CD4-positive, alpha-beta T cell (primary cell): Measurements from ENCODE around the gene ASB18. TPM values are rescaled to one million over a fixed set of nuclear protein-coding genes. Genes with fewer than 3 reads are reported as not detected.

Experiments used
- ATAC-seq: fragments of 200-7000 bp; cut with Tn5 transposase; one replicate; pipeline ENCODE4 v1.10.0; 2022; ENCODE audit warnings: mild to moderate bottlenecking; ENCODE audit not compliant: poor library complexity
- CTCF ChIA-PET: fragments of 350-600 bp; sonication (Branson Sonifier 250); formaldehyde crosslinking; loops from one replicate; lab custom pipeline; 2021; ENCODE audit warnings: antibody characterized with exemption, inconsistent platforms; lab: Charles Lee
- POLR2A ChIA-PET: fragments of 350-600 bp; sonication (Branson Sonifier 250); formaldehyde crosslinking; loops from one replicate; lab custom pipeline; 2021; ENCODE audit warnings: antibody characterized with exemption, inconsistent platforms; lab: Charles Lee
- DNase-seq, 14 experiments: peaks; one replicate each; pipeline ENCODE4 v3.0.0-alpha.2; 2013 to 2020; ENCODE audit warnings: mixed read lengths in 2 of 14
- H3K27ac ChIP-seq, 2 donors: one replicate each; pipeline versions ENCODE4 v1.5.1 to v1.7.0; 2013; ENCODE audit warnings: low read length in 2 of 2, low read depth in 1 of 2, mild to moderate bottlenecking in 1 of 2
- H3K27me3 ChIP-seq, 2 experiments: 1 replicate in 1 of 2; 2 replicates in 1 of 2; pipeline versions ENCODE4 v1.6.1 to v1.7.0; 2013; ENCODE audit warnings: low read length in 2 of 2, control low read depth in 1 of 2, mild to moderate bottlenecking in 1 of 2, moderate library complexity in 1 of 2; ENCODE audit not compliant: insufficient read depth in 2 of 2, control insufficient read depth in 1 of 2
- H3K36me3 ChIP-seq: one replicate; pipeline ENCODE4 v1.6.1; 2013; ENCODE audit warnings: low read length, control low read depth; ENCODE audit not compliant: insufficient read depth
- H3K4me1 ChIP-seq: one replicate; pipeline ENCODE4 v1.6.1; 2013; ENCODE audit warnings: low read length, control low read depth; ENCODE audit not compliant: insufficient read depth
- H3K4me3 ChIP-seq: one replicate; pipeline ENCODE4 v1.5.1; 2013; ENCODE audit warnings: mild to moderate bottlenecking, low read length, moderate library complexity
- H3K9me3 ChIP-seq, 2 experiments: 1 replicate in 1 of 2; 2 replicates in 1 of 2; pipeline versions ENCODE4 v1.6.1 to v1.7.0; 2013; ENCODE audit warnings: low read length in 2 of 2, mild to moderate bottlenecking in 2 of 2, control low read depth in 1 of 2, moderate library complexity in 1 of 2; ENCODE audit not compliant: control insufficient read depth in 1 of 2, insufficient read depth in 1 of 2
- H3K27ac Mint-ChIP-seq: one replicate; pipeline ENCODE4 v1.8.0; 2020; ENCODE audit warnings: mixed read lengths
- H3K27me3 Mint-ChIP-seq: one replicate; pipeline ENCODE4 v1.8.0; 2021; ENCODE audit warnings: mixed read lengths
- H3K36me3 Mint-ChIP-seq: one replicate; pipeline ENCODE4 v1.8.0; 2021; ENCODE audit warnings: low read depth, mixed read lengths
- H3K4me1 Mint-ChIP-seq: one replicate; pipeline ENCODE4 v1.8.0; 2021; ENCODE audit warnings: low read depth, mixed read lengths
- H3K4me3 Mint-ChIP-seq: one replicate; pipeline ENCODE4 v1.8.0; 2020; ENCODE audit warnings: mild to moderate bottlenecking, mixed read lengths
- H3K9me3 Mint-ChIP-seq: one replicate; pipeline ENCODE4 v1.8.0; 2020; ENCODE audit warnings: mixed read lengths
- CTCF ChIP-seq: fragments of 200-600 bp; IDR thresholded peaks from one replicate; pipeline ENCODE4 v1.8.0; 2022; ENCODE audit warnings: antibody characterized with exemption, mild to moderate bottlenecking
- intact Hi-C, 2 experiments: fragments of 100-400 bp; cut with DNase I in 1 of 2; cut with micrococcal nuclease in 1 of 2; formaldehyde crosslinking; loops; one replicate each; pipeline versions ENCODE4 v1.15.1 to v1.9.0; 2023 to 2025; cut with DNase I, micrococcal nuclease
- total RNA-seq, 174 experiments: library from RNA in 2 of 174; stranded (reverse) in 2 of 174; gene quantifications; one replicate each; pipeline ENCODE4 v1.2.3 and lab custom pipeline; 2021 to 2026

The ASB18 gene
- total RNA-seq, 2 experiments from 2014 or later = not detected

GRCh38 chr2:236250286-236250685 is 13.9 kb downstream of the ASB18 start:
- Histone ChIP-seq H3K9me3 (no peaks in the 10 kb centered on the region), H3K27me3 (no peaks in the 10 kb centered on the region), H3K4me3 (no peak overlapping the region), H3K36me3 (no peaks in the 10 kb centered on the region), H3K27ac (no peak overlapping the region), H3K4me1 (no peaks in the 10 kb centered on the region)
- intact Hi-C loops = no loop called here
- ATAC-seq = no peak
- no peak for TF ChIP-seq CTCF
- DNase-seq = no peak
- POLR2A ChIA-PET = no interaction called here
- Mint-ChIP-seq H3K4me1 (no peaks in the 10 kb centered on the region), H3K9me3 (no peaks in the 10 kb centered on the region), H3K4me3 (no peak overlapping the region), H3K36me3 (no peaks in the 10 kb centered on the region), H3K27ac (no peak overlapping the region), H3K27me3 (peaks cover 48% of the 10 kb centered on the region)
- CTCF ChIA-PET = no interaction called here

GRCh38 chr2:236249066-236249465 is 15.1 kb downstream of the ASB18 start:
- no peak for ATAC-seq
- H3K36me3 ChIP-seq = no peaks in the 10 kb centered on the region
- CTCF ChIA-PET = no interaction called here
- Mint-ChIP-seq H3K4me1 (no peaks in the 10 kb centered on the region), H3K9me3 (no peaks in the 10 kb centered on the region), H3K4me3 (no peak overlapping the region), H3K27me3 (peaks cover 50% of the 10 kb centered on the region), H3K36me3 (no peaks in the 10 kb centered on the region), H3K27ac (no peak overlapping the region)
- intact Hi-C loops = no loop called here
- no peak for DNase-seq
- H3K9me3 ChIP-seq = no peaks in the 10 kb centered on the region
- no peak overlapping the region for H3K27ac ChIP-seq
- no peaks in the 10 kb centered on the region for H3K4me1 ChIP-seq
- POLR2A ChIA-PET = no interaction called here
- H3K4me3 ChIP-seq = no peak overlapping the region
- no peaks in the 10 kb centered on the region for H3K27me3 ChIP-seq
- no peak for TF ChIP-seq CTCF

- no peak overlapping the region for H3K27ac ChIP-seq
- ATAC-seq (no peak), DNase-seq (no peak)
- ChIA-PET CTCF (interaction anchor here (1.2 kb wide), 1 partner anchor 780 kb away, joined by 3 read pairs; no protein-coding TSS in a partner anchor), POLR2A (no interaction called here)
- H3K4me3 Mint-ChIP-seq = no peak overlapping the region
- H3K4me1 Mint-ChIP-seq = no peaks in the 10 kb centered on the region
- H3K4me3 ChIP-seq = no peak overlapping the region
- H3K9me3 Mint-ChIP-seq = no peaks in the 10 kb centered on the region
- H3K4me1 ChIP-seq = no peaks in the 10 kb centered on the region
- intact Hi-C loops = no loop called here
- no peaks in the 10 kb centered on the region for H3K36me3 Mint-ChIP-seq
- no peaks in the 10 kb centered on the region for H3K36me3 ChIP-seq
- no peaks in the 10 kb centered on the region for H3K9me3 ChIP-seq
- H3K27ac Mint-ChIP-seq = no peak overlapping the region
- peaks cover 0 to 2% of the 10 kb centered on the region in 2 experiments for H3K27me3 ChIP-seq
- H3K27me3 Mint-ChIP-seq = peaks cover 45% of the 10 kb centered on the region
- no peak for TF ChIP-seq CTCF
Measured at GRCh38 chr2:236246711-236247246, 17.4 kb downstream of the ASB18 start.
